CD4-positive, alpha-beta T cell treated with Interleukin-2 at 100 ng/mL for 4 hours (primary cell): Measurements from ENCODE around the gene VPS13D.

Experiments used
- DNase-seq: peaks from one replicate; pipeline ENCODE4 v3.0.0-alpha.2; 2020; ENCODE audit warnings: low spot score

VPS13D gene, protein sequence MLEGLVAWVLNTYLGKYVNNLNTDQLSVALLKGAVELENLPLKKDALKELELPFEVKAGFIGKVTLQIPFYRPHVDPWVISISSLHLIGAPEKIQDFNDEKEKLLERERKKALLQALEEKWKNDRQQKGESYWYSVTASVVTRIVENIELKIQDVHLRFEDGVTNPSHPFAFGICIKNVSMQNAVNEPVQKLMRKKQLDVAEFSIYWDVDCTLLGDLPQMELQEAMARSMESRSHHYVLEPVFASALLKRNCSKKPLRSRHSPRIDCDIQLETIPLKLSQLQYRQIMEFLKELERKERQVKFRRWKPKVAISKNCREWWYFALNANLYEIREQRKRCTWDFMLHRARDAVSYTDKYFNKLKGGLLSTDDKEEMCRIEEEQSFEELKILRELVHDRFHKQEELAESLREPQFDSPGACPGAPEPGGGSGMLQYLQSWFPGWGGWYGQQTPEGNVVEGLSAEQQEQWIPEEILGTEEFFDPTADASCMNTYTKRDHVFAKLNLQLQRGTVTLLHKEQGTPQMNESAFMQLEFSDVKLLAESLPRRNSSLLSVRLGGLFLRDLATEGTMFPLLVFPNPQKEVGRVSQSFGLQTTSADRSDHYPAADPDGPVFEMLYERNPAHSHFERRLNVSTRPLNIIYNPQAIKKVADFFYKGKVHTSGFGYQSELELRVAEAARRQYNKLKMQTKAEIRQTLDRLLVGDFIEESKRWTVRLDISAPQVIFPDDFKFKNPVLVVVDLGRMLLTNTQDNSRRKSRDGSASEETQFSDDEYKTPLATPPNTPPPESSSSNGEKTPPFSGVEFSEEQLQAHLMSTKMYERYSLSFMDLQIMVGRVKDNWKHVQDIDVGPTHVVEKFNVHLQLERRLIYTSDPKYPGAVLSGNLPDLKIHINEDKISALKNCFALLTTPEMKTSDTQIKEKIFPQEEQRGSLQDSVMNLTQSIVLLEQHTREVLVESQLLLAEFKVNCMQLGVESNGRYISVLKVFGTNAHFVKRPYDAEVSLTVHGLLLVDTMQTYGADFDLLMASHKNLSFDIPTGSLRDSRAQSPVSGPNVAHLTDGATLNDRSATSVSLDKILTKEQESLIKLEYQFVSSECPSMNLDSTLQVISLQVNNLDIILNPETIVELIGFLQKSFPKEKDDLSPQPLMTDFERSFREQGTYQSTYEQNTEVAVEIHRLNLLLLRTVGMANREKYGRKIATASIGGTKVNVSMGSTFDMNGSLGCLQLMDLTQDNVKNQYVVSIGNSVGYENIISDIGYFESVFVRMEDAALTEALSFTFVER (N-terminal part only)

DNA sequence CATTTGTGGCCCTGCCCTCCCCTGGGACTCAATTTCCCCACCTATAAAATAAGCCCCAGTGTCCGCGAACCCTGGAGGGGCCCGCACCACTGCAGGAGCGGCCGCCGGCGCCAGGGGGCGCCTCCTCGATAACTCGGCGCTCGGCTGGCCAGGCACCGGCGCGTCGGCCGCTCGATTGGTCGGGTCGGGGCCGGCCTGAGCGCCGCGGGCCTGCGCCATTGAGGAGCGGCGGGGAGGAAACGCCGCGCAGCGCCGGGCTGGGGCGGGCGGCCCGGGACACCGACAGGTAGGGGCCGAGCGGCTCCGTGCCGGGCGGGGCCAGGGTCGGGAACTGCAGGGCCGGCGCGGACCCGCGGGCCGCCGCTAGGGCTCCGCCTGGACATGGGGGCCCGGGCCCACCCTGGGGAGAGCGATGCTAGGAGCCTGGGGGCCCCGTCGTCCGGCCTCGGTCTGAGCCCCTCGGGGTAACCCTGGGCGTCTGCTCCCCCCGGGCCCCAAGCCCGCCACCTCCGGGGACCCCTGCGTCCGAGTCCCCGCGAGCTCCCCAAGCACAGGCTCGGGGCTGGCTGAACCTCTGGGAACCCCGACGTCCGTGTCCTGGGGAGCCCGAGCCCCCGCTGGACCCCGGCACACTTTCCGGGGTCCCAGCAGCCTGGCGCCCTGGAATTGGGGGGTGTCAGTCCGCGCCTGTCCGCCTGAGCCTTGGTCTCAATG, at the start of gene VPS13D:
Gene VPS13D, plus strand, starts transcription at position 196 of the 714 bp plus-strand sequence. CDS start 4,237 bp downstream, outside the sequence.
- DNase-seq = peak; percentile 83

DNA sequence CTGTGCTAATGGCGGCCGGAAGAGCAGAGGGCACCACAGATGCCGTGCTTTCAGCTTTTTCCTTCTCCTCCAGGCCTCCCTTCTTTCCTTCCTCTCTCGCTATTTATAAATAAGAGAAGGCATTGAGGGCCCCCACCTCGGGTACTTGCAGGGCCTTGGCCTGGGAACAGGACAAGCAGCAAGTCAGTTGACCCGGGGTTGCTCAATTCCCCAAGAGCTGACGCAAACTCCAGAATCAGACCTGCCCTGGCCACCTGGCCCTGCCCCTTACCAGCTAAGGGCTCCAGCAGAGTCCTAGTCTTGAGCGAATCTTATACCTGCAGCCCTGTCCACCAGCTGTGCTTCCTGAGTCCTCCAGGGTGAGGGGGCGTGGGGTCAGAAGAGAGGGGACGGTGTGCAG, 49.5 kb upstream of the VPS13D start:
- no peak for DNase-seq

DNA sequence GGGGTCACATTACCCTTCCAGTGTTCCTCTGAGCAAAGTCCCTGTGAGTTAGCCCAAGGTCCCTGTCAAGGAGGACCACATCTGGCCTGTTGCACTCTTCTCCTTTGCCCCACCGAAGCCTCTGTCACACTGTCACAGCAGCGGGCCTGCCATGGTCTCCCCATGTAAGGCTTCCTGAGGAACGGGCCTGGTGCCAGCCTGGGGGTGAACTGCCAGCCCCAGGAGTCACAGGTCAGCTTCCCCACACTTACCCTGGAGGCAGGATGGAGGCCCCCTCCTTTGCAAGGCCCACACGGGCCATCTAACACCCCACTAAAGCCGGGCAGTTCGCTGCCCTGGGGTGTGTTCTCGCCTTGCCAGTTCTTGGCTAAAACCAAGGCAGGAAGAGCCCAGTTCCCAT, 48.9 kb upstream of the VPS13D start:
- no peak for DNase-seq

DNA sequence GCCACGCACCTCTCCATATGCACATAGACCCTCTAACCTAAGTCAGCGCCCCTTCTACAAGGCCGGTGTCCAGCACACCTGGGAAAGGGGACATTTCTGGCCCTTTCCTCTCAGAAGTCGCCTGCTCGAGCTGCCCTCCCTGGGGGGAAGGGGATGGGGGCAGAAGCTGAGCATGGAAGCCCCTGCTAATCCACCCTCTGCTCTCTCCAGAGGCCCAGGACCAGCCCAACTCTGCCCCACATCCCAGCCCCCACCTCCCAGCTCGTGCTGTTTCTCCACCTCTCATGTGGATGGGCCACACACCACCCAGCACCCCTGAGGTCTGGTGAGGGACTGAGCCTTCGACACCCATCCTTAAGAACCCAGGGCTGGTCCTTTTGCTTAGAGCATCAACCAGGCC, 48.3 kb upstream of the VPS13D start:
- no peak for DNase-seq

DNA sequence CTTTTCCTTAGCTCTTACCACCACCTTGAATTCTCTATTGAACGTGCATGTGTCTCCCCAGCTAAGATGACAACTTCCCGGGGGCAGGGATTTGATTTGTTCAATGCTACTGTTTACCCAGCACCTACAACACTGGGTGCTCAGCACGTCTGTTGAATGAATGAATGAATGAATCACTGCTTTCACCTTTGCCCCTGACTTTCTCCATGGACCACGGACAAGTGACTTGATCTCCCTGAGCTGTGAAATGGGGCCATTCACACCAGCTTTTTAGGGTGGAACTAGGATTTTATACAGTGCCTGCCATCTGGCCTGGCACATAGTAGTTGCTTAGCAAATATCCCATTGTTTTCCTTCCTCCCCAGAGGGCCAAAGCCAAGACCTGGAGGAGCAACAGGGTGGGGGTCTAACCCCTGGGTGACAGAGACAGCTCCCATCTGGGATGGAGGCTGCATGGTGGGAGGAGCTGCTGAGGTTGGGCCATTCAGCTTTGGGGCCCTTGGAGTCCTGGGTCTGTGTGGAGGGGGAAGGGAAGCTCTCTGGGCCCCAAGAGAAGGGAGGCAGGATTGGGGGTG, 47.3 kb upstream of the VPS13D start:
- no peak for DNase-seq

DNA sequence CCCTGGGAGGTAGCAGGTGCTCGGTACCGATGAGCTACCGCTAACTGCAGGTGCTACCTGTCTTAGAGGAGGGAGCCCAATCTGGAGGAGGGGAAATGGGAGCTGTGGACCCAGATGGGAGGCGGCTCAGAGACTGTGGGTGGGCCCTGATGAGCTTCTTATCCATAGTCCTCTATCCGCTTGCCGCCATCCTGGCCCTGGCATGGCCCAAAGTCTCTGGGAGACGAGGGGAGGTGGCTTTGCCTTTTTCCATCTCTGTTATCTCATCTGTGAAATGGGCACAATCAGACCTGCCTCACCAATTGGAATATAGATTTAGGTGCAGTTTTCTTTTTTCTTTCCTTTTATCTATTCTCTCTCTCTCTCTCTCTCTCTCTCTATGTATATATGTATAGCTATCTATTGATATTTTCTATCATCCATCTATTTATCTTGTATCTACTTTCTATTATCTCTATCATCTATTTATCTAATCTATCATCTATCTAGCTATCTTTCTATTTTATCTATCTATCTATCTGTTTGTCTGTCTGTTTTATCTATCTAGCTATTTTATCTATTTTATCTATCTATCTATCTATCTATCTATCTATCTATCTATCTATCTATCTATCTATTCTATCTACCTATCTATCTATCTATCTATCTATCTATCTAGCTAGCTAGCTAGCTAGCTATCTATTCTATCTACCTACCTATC, 46.6 kb upstream of the VPS13D start:
- DNase-seq = no peak

DNA sequence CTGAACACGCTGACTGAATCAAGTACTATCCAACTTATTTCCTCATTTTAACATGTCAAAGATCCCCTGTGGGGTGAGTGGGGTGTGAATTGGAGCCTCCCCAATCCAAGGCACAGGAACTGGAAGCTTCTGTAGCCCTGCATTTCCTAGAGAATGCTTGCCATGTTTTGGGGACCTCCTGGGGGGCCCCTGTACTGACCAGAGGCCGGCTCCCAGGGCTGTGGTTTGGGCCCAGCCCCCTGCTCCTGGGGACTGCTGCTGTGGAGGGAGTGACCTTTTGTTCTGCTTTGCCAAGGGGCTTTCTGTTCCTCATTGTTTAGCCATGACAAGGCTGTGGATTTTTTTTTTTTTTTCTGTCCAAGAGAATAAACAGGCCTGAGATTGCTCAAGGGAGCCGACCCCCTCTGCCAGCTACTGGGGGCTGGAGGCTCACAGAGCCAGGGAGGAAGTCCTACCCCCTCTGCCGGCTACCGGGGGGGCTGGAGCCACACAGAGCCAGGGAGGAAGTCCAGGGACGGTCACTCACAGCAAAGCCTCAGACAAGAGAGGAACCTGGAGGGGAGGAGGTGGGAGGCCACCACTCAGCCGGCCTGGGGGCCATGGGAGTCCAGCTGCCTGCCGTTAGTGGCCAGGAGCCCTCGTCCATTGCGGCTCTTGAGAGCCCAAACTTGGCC, 45.7 kb upstream of the VPS13D start:
- DNase-seq = no peak

DNA sequence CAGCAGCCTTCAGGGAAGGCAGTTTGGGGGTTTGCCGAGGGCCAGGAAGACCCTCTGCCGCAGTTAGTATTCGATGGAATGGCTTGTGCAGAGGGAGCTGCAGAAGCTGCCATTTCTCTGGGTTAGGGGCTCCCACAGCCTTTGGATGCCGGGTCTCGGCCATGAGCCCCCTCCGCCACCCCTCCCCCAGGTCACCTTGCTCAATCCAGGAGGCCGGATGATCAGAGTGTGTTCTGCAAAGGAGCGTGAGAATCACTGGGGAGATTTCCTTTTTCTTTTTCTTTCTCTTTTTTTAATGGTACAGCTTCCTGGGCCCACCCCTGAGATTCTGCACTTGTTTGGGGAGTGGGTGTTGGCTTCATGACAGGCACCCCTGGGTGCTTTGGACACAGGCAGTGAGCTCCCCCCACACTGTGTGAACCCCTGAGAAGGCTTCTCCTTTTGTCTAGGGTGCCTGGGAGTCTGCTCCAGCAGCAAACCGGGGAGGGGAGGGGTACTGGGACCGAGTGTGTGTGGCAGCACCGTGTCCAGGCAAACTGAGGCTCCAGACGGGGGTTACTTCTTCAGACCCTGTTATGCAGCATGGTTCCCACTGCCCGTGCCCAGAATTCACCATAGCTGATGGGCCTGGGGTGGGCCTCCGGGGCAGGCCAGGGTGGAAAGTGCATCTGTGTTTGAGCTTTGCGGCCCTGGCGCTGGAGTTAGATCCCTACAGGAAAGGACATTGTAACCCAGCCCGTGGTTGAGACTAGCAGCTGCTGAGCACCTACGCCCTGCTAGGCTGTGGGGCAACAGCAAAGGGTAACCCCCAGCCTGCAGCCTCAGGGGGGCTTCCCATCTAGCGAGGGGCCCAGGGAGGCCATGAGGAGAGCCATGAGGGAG, 44.6 kb upstream of the VPS13D start:
- DNase-seq = no peak

DNA sequence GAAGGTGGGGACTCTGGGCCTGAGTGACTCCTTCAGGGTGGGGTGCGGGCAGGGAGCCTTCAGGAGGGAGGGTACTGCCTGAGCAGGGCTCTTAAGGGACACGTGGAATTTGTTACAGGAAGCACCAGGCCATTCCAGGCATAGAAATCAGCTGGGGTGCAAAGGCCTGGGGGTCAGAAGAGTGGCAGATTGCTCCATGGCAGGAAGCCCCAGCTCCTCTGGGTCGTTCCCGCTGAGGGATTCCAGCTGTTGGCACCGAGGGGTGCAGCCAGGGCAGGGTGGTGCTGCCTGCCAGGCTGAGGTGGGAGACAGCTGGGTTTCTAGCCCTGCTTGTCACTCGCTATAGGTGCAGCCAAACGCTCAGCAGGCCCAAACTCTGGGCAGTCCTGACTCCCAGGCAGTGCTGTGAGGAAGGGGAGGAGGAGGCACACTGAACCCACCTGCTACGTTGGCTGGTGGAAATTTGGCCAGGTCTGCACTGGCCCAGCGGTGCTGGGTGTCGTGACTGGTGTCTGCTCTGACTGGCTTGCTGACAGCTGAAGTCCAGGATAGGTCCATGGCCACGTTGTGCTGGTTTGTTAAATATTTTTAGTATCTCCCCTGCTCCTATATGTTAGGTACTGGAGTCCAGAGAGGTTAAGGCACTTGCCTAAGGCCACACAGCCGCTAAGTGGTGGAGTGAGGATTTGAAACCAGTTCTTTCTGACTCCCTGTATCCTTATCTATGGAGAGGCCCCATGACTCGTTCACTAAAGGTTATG, 43.7 kb upstream of the VPS13D start:
- no peak for DNase-seq

DNA sequence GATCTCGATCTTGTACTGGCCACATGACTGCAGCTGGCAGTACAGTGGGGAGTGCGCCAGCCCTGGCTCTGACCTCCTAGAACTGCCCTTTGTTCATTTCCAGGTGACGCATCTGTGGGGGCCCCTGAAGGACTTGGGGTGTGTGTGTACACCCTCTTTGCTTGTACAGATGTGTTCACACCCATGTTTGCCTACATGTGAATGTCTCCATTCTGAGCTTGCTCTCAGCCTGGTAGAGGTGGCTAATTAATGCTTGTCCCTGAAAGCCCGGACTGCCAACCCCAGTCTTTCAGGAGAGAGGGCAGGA, 43.2 kb upstream of the VPS13D start:
- DNase-seq = no peak

DNA sequence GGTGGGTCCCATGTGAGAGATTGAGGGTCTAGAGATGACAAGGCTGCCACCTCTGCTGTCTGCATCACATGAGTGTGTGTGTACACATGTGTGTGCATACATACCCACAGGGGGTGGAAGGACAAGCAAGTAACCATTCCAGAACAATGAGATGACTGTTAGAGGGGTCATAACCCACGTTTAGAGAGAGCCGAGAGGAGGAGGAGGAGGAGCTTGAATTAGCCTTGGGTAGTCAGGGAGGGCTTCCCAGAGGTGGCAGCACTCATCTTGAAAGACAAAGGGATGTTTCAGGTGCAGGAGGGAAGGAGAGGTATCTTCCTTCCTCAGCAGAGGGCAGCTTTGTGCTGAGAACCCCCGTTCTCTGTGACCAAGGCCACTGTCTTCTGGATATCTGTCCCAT, 41.7 kb upstream of the VPS13D start:
- no peak for DNase-seq

DNA sequence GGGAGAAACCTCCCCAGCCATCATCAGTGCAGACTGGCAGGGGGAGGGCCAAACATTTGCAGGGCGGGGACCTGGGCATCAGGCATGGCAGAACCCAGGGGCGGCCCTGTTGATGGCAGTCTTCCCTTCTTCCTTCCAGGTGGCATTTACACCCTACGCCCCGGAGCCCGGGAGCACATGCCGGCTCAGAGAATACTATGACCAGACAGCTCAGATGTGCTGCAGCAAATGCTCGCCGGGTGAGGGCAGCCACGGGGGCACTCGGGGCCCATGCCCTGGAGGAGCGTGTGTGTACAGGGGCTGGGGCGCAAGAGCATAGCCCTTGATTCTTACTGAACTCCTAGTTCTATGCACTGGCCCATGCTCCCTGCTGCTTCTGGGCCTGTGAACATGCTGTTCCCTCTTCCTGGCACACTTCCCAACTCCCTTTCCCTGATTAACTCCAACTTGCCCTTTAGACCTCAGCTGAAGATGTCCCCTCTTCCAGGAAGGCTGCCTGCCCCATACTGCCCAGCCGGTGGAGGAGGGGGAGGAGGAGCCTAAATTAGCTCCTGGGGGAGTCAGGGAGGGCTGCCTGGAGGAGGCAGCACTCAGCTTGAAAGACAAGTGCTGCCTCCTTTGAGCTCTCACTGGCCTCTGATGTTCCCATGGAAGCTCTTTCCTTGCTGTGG, 41.0 kb upstream of the VPS13D start:
- DNase-seq = no peak

DNA sequence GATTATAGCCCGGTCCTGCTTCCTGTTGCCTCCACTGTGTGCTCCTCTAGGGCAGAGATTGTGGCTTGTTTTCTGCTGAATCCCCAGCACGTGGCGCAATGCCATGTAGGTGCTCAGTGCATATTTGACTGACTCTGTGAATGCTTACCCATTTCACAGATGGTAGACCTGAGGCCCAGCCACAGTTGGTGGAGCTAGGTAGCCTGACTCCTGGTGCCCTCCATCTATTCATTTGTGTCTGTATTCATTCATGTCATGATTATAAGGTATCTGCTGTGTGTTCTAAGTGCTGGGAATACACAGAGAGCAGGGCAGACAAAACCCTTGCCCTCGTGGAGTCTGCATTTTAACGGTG, 40.5 kb upstream of the VPS13D start:
- no peak for DNase-seq

DNA sequence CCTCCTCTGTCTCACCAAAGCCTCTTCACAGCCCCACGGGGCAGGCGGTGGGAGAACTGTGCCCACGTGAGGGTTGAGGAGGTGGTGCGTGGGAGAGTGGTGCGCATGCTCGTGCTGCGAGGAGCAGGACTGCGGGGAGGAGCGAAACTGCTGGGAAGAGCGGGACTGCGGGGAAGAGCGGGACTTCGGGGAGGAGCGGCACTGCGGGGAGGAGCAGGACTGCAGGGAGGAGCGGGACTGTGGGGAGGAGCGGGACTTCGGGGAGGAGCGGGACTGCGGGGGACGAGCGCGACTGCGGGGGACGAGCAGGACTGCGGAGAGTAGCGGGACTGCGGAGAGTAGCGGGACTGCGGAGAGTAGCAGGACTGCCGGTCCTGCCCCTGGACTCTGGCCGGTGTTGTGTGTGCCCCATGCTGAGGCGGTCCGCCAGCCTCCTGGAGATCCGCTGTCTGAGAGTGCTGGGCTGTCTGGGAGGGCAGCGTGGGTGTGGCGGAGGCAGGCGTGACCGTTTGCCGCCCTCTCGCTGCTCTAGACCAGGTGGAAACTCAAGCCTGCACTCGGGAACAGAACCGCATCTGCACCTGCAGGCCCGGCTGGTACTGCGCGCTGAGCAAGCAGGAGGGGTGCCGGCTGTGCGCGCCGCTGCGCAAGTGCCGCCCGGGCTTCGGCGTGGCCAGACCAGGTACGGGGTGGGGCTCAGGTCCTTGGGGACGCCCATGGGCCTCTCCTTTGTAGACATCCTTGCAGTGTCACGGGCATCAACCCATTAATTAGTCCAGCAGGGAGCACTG, 38.4 kb upstream of the VPS13D start:
- DNase-seq = no peak

DNA sequence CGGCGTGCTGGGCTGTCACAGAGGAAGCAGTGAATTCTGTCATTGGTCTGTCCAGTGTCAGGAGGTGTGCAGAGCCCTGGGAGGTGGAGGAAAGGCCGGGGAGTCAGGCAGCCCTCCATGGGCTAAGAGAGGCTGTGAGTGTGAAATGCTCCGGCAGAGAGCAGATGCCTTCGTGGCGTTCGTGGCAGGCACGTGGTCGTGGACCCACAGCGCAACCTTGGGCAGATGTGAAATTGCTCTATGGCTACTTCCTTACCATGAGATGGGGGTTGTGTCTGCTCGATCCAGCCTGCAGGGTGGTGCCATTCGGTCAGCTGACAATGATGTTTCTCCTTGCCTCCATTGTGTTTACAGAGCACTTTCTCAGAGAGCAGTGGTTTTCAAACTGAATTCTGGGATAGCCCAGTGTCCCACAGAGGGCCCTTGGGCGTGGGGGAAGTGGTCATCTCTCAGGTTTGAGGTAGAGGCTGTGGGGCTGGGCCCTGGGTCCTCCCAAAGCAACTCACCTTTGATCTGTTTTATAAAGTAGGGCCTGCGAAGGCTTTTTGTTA, 35.1 kb upstream of the VPS13D start:
- DNase-seq = no peak

DNA sequence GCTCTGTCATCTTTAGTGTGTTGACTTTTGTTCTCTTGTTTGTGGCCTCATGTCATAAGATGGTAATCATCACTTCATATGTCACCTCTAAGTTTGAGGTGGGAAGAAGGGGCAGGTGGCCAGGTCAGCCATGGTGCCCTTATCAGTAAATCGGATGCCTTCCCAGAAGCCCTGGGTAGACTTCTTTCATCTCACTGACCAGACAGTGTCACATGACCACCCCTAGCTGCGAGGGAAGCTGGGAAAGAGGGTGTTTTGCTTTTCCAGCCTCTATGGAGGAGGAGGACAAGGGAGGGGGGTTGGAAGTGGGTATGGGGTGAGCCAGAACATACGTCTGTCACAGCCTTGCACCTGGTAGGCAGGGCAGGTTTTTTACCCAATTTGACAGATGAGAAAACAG, 34.4 kb upstream of the VPS13D start:
- DNase-seq = no peak
